Endothelial cell of umbilical vein (primary cell): ENCODE results near the gene GSC2. TPM values are rescaled to one million over a fixed set of nuclear protein-coding genes. Genes with fewer than 3 reads are reported as not detected.

Experiments
- BruUV-seq: library from RNA; stranded (reverse); fragments of 400-500 nt; replicated peaks from 2 replicates; lab custom pipeline; 2021; lab: Mats Ljungman, UMichigan
- CTCF ChIA-PET: fragments of 300-600, 350-600 bp; sonication (Branson Sonifier 250); formaldehyde crosslinking; loops from one replicate; lab custom pipeline; 2021; ENCODE audit warnings: antibody characterized with exemption, inconsistent platforms; lab: Charles Lee
- POLR2A ChIA-PET: fragments of 300-600, 350-600 bp; sonication (Branson Sonifier 250); formaldehyde crosslinking; loops from one replicate; lab custom pipeline; 2021; ENCODE audit warnings: antibody characterized with exemption, inconsistent platforms; lab: Charles Lee
- DNase-seq: peaks from one replicate; pipeline ENCODE4 v3.0.0-alpha.2; 2011; ENCODE audit warnings: low read depth, low spot score
- FAIRE-seq: peaks from 2 replicates; lab custom pipeline; 2011; peaks lifted over from hg19 to GRCh38; lab: Jason Lieb, UNC
- H2AFZ ChIP-seq: 2 replicates; pipeline ENCODE4 v1.6.0; 2012; ENCODE audit warnings: low read depth, low read length, control low read depth, inconsistent platforms
- H3K27ac ChIP-seq: 2 replicates; pipeline ENCODE4 v1.5.1; 2011; ENCODE audit warnings: low read depth, mild to moderate bottlenecking, control low read depth, low read length, moderate library complexity; ENCODE audit not compliant: insufficient read depth
- H3K27me3 ChIP-seq, 2 experiments: 2 replicates each; pipeline versions ENCODE4 v1.6.0 to v1.6.1; 2011; ENCODE audit warnings: low read length in 2 of 2, mixed read lengths in 1 of 2; ENCODE audit not compliant: control insufficient read depth in 2 of 2, insufficient read depth in 2 of 2
- H3K36me3 ChIP-seq, 2 experiments: 2 replicates in 1 of 2; 3 replicates in 1 of 2; pipeline ENCODE4 v1.5.1; 2011; ENCODE audit warnings: low read length in 2 of 2, mild to moderate bottlenecking in 1 of 2, moderate library complexity in 1 of 2; ENCODE audit not compliant: control insufficient read depth in 2 of 2, insufficient read depth in 2 of 2; ENCODE audit errors: extremely low read depth in 1 of 2
- H3K4me1 ChIP-seq: 3 replicates; pipeline ENCODE4 v1.5.1; 2011; ENCODE audit warnings: mild to moderate bottlenecking, low read length; ENCODE audit not compliant: control insufficient read depth, insufficient read depth; ENCODE audit errors: extremely low read depth
- H3K4me2 ChIP-seq: 2 replicates; pipeline ENCODE4 v1.6.1; 2011; ENCODE audit warnings: low read length, control low read depth, mixed read lengths; ENCODE audit not compliant: insufficient read depth
- H3K4me3 ChIP-seq, 3 experiments: fragments of 200-600 bp in 1 of 3; sonication (generic), shearing (Covaris generic) in 1 of 3; replicated peaks in 1 of 3; 2 replicates each; pipeline ENCODE4 v1.5.1; 2011 to 2016; ENCODE audit warnings: control low read depth in 3 of 3, low read length in 3 of 3, mild to moderate bottlenecking in 2 of 3, inconsistent platforms in 1 of 3, low read depth in 1 of 3, moderate library complexity in 1 of 3; ENCODE audit not compliant: insufficient read depth in 1 of 3
- H3K79me2 ChIP-seq: 2 replicates; pipeline ENCODE4 v1.6.0; 2012; ENCODE audit warnings: low read length, inconsistent platforms; ENCODE audit not compliant: control insufficient read depth, insufficient read depth
- H3K9ac ChIP-seq: replicated peaks from 2 replicates; pipeline ENCODE3; 2011; ENCODE audit warnings: low read length, control low read depth; ENCODE audit not compliant: insufficient read depth; ENCODE audit errors: extremely low read depth
- H3K9me1 ChIP-seq: replicated peaks from 3 replicates; pipeline ENCODE4 v1.6.0; 2011; ENCODE audit warnings: mild to moderate bottlenecking, low read length; ENCODE audit not compliant: control insufficient read depth, insufficient read depth; ENCODE audit errors: extremely low read depth
- H3K9me3 ChIP-seq: replicated peaks from 2 replicates; pipeline ENCODE4 v1.5.1; 2012; ENCODE audit warnings: low read length, inconsistent platforms; ENCODE audit not compliant: control insufficient read depth, insufficient read depth
- H4K20me1 ChIP-seq: replicated peaks from 2 replicates; pipeline ENCODE3; 2011; ENCODE audit warnings: mild to moderate bottlenecking, low read length; ENCODE audit not compliant: control insufficient read depth, insufficient read depth; ENCODE audit errors: extremely low read depth
- CTCF ChIP-seq, 2 donors: IDR thresholded peaks; 1 replicate in 1 of 2; 2 replicates in 1 of 2; pipeline ENCODE4 v1.5.1; 2011; ENCODE audit warnings: low read length in 2 of 2, mild to moderate bottlenecking in 2 of 2, moderate library complexity in 2 of 2, control low read depth in 1 of 2, inconsistent platforms in 1 of 2, low read depth in 1 of 2; ENCODE audit not compliant: insufficient read depth in 1 of 2; ENCODE audit errors: extremely low read depth in 1 of 2
- EZH2 ChIP-seq: IDR thresholded peaks from 2 replicates; pipeline ENCODE4 v1.6.1; 2012; ENCODE audit warnings: borderline replicate concordance, low read depth, mild to moderate bottlenecking, moderate library complexity, low read length, inconsistent platforms; ENCODE audit not compliant: severe bottlenecking
- FOS ChIP-seq: IDR thresholded peaks from 2 replicates; pipeline ENCODE4 v1.6.1; 2011; ENCODE audit warnings: mild to moderate bottlenecking, low read length, moderate library complexity, borderline replicate concordance; ENCODE audit not compliant: insufficient read depth
- GATA2 ChIP-seq: IDR thresholded peaks from 2 replicates; pipeline ENCODE4 v1.7.0; 2011; ENCODE audit warnings: low read depth, mild to moderate bottlenecking, moderate library complexity, mixed read lengths, low read length; ENCODE audit not compliant: insufficient read length, insufficient read depth
- JUN ChIP-seq: IDR thresholded peaks from 2 replicates; pipeline ENCODE4 v1.6.1; 2011; ENCODE audit warnings: borderline replicate concordance, low read depth; ENCODE audit not compliant: insufficient read length, insufficient read depth
- MYC ChIP-seq: IDR thresholded peaks from one replicate; pipeline ENCODE4 v1.6.1; 2011; ENCODE audit warnings: mild to moderate bottlenecking, low read depth, low read length
- POLR2A ChIP-seq: IDR thresholded peaks from 2 replicates; pipeline ENCODE4 v1.6.1; 2012; ENCODE audit warnings: low read depth, mild to moderate bottlenecking, control low read depth, low read length
- POLR2AphosphoS5 ChIP-seq: IDR thresholded peaks from 2 replicates; pipeline ENCODE4 v1.6.1; 2012; ENCODE audit warnings: low read depth, mild to moderate bottlenecking, control low read depth, low read length, moderate library complexity; ENCODE audit not compliant: insufficient read depth
- dilution Hi-C: fragments of 300-500 bp; cut with MboI; formaldehyde crosslinking; loops from one replicate; pipeline ENCODE4 v1.15.0; 2019; ENCODE audit warnings: low sequenced_read_pairs; ENCODE audit not compliant: extremely low pct_ligation_motif_present
- intact Hi-C: fragments of 100-400 bp; cut with micrococcal nuclease; formaldehyde crosslinking; loops from one replicate; pipeline ENCODE4 v1.10.0; 2022
- polyA plus RNA-seq, 4 experiments: library from polyadenylated mRNA; depleted of rRNA in 3 of 4; stranded (reverse) in 3 of 4; unstranded in 1 of 4; fragments of >200 nt; gene quantifications; 2 replicates each; pipeline versions ENCODE4 v1.2.1 to v1.2.3, GENCODE V29; 2011 to 2012; ENCODE audit warnings: missing spikeins in 1 of 4
- total RNA-seq: library from RNA; stranded (reverse); gene quantifications from 2 replicates; pipeline ENCODE4 v1.2.3, GENCODE V29; 2021

GSC2 gene
- total and polyA plus RNA-seq, 2 donors (not counting 3 experiments of a cell fraction or from before 2014, with no cell fraction given) = not detected

GRCh38 chr22:19194766-19195536, 44.9 kb upstream of the GSC2 start:
- intact Hi-C loops = no loop called here
- POLR2A ChIA-PET = interaction anchor here (0.6 kb wide), 1 partner anchor 118 kb away, joined by 3 read pairs; no protein-coding TSS in a partner anchor
- no peaks in the 10 kb centered on the region for H3K36me3 ChIP-seq
- no peak overlapping the region for H2AFZ ChIP-seq
- CTCF ChIA-PET = interaction anchor here (0.6 kb wide), 1 partner anchor 792 kb away, joined by 3 read pairs; no protein-coding TSS in a partner anchor
- H4K20me1 ChIP-seq = no peaks in the 10 kb centered on the region
- no peaks in the 10 kb centered on the region for H3K27me3 ChIP-seq
- no peaks in the 10 kb centered on the region for H3K9me1 ChIP-seq
- no peak overlapping the region for H3K4me3 ChIP-seq
- no peak for DNase-seq
- no peaks in the 10 kb centered on the region for H3K9me3 ChIP-seq
- TF ChIP-seq CTCF (IDR thresholded peaks at IDR 0.05; ENCODE audit: extremely low read depth in 1 of 2, insufficient read depth in 1 of 2, low read depth in 1 of 2, low read length in 2 of 2) (no peak), EZH2 (no peak), POLR2A (no peak), MYC (no peak), FOS (no peak), JUN (no peak), POLR2AphosphoS5 (no peak), GATA2 (no peak)
- no peak overlapping the region for H3K9ac ChIP-seq
- H3K27ac ChIP-seq = no peak overlapping the region
- no peak overlapping the region for H3K4me2 ChIP-seq
- FAIRE-seq = no peak
- no peaks in the 10 kb centered on the region for H3K4me1 ChIP-seq
- BruUV-seq = no TSS peak
- dilution Hi-C loops = no loop called here
- H3K79me2 ChIP-seq = no peaks in the 10 kb centered on the region
